Breast epithelium (tissue), 4 donors: ENCODE measurements around the gene SPACA4. TPM values are rescaled to one million over a fixed set of nuclear protein-coding genes. Genes with fewer than 3 reads are reported as not detected.
"Not testable (repeated sequence)": the region's sequence is repeated elsewhere in the genome, so short reads cannot be mapped to it uniquely, and the experiment has no call there.

ENCODE experiments used
- DNase-seq, 2 donors: peaks; one replicate each; pipeline ENCODE4 v3.0.0-alpha.2; 2019; ENCODE audit warnings: low spot score in 2 of 2
- H3K27ac ChIP-seq, 2 donors: fragments of 200-600 bp; sonication (generic) in 1 of 2; one replicate each; pipeline ENCODE4 v1.5.1; 2016 to 2019; ENCODE audit warnings: mild to moderate bottlenecking in 1 of 2
- H3K27me3 ChIP-seq, 2 donors: fragments of 200-600 bp; sonication (generic) in 1 of 2; one replicate each; pipeline versions ENCODE4 v1.5.1 to v1.6.0; 2017 to 2019; ENCODE audit warnings: control low read depth in 1 of 2, mild to moderate bottlenecking in 1 of 2
- H3K36me3 ChIP-seq: fragments of 200-600 bp; one replicate; pipeline ENCODE4 v1.5.1; 2019
- H3K4me1 ChIP-seq, 2 donors: fragments of 200-600 bp; sonication (generic); one replicate each; pipeline ENCODE4 v1.5.1; 2016 to 2019; ENCODE audit warnings: control low read depth in 1 of 2
- H3K4me3 ChIP-seq, 3 donors: fragments of 200-600 bp; sonication (generic); 1 replicate in 2 of 3; 2 replicates in 1 of 3; pipeline ENCODE4 v1.5.1; 2016 to 2019; ENCODE audit warnings: mild to moderate bottlenecking in 3 of 3, moderate library complexity in 2 of 3
- H3K9me3 ChIP-seq, 2 donors: fragments of 200-600 bp; sonication (generic) in 1 of 2; one replicate each; pipeline ENCODE4 v1.5.1; 2016 to 2019; ENCODE audit warnings: control low read depth in 1 of 2
- CTCF ChIP-seq, 3 donors: fragments of 450-650 bp; IDR thresholded peaks; one replicate each; pipeline ENCODE4 v1.5.1; 2016 to 2017; ENCODE audit warnings: antibody characterized with exemption in 3 of 3, mild to moderate bottlenecking in 3 of 3, moderate library complexity in 3 of 3
- POLR2A ChIP-seq: fragments of 450-650 bp; IDR thresholded peaks from one replicate; pipeline ENCODE4 v1.6.1; 2016; ENCODE audit warnings: antibody characterized with exemption, mild to moderate bottlenecking, moderate library complexity
- POLR2AphosphoS5 ChIP-seq, 3 donors: sonication (generic); formaldehyde crosslinking; IDR thresholded peaks; one replicate each; pipeline ENCODE4 v1.6.1; 2017; ENCODE audit warnings: antibody characterized with exemption in 3 of 3
- intact Hi-C: fragments of 100-400 bp; cut with DNase I; formaldehyde crosslinking; loops from one replicate; pipeline ENCODE4 v1.15.1; 2023; ENCODE audit warnings: low total_unique reads
- total RNA-seq, 3 donors: library from RNA; depleted of rRNA; stranded (reverse); fragments of >200 nt; gene quantifications; one replicate each; pipeline ENCODE4 v1.1.0, GENCODE V29; 2016

Gene SPACA4
- total RNA-seq, 3 donors from 2014 or later, result not detected

- TF ChIP-seq POLR2A (no peak), CTCF (IDR thresholded peaks at IDR 0.05) (no peak), POLR2AphosphoS5 (IDR thresholded peaks at IDR 0.05) (no peak)
- peak overlapping the region in 1 of 2 donors; percentile 64 for H3K27ac ChIP-seq
- H3K36me3 ChIP-seq, result no peaks in the 10 kb centered on the region
- intact Hi-C loops, result no loop called here
- no peaks in the 10 kb centered on the region for H3K27me3 ChIP-seq
- no peak for DNase-seq
- no peak overlapping the region for H3K4me3 ChIP-seq
- no peaks in the 10 kb centered on the region for H3K9me3 ChIP-seq
- H3K4me1 ChIP-seq, result peaks cover 0 to 4% of the 10 kb centered on the region in 2 donors
Measured at GRCh38 chr19:48628486-48629296, 22.1 kb downstream of the SPACA4 start.

DNA sequence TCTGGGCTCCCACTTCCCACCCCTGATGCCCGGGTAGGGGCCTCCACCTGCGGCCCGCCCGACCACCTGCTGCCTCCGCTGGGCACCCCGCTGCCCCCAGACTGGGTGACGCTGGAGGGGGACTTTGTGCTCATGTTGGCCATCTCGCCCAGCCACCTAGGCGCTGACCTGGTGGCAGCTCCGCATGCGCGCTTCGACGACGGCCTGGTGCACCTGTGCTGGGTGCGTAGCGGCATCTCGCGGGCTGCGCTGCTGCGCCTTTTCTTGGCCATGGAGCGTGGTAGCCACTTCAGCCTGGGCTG, 22.7 kb downstream of the SPACA4 start:
- H3K4me1 ChIP-seq, result peaks cover 0 to 7% of the 10 kb centered on the region in 2 donors
- H3K4me3 ChIP-seq, result no peak overlapping the region
- peak overlapping the region in 1 of 2 donors; percentile 64 for H3K27ac ChIP-seq
- H3K9me3 ChIP-seq, result no peaks in the 10 kb centered on the region
- H3K36me3 ChIP-seq, result no peaks in the 10 kb centered on the region
- no peaks in the 10 kb centered on the region for H3K27me3 ChIP-seq
- intact Hi-C loops, result no loop called here
- no peak for TF ChIP-seq POLR2A
- peak in 1 of 3 donors; percentile 9 for TF ChIP-seq POLR2AphosphoS5 (IDR thresholded peaks at IDR 0.05)
- DNase-seq, result no peak

DNA sequence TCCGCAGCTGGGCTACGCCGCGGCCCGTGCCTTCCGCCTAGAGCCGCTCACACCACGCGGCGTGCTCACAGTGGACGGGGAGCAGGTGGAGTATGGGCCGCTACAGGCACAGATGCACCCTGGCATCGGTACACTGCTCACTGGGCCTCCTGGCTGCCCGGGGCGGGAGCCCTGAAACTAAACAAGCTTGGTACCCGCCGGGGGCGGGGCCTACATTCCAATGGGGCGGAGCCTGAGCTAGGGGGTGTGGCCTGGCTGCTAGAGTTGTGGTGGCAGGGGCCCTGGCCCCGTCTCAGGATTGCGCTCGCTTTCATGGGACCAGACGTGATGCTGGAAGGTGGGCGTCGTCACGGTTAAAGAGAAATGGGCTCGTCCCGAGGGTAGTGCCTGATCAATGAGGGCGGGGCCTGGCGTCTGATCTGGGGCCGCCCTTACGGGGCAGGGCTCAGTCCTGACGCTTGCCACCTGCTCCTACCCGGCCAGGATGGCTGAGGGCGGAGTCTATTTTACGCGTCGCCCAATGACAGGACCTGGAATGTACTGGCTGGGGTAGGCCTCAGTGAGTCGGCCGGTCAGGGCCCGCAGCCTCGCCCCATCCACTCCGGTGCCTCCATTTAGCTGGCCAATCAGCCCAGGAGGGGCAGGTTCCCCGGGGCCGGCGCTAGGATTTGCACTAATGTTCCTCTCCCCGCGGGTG, 23.2 kb downstream of the SPACA4 start:
- H3K27me3 ChIP-seq, result no peaks in the 10 kb centered on the region
- intact Hi-C loops, result no loop called here
- no peaks in the 10 kb centered on the region for H3K9me3 ChIP-seq
- no peak overlapping the region for H3K4me3 ChIP-seq
- peak overlapping the region in 1 of 2 donors; percentile 69 for H3K27ac ChIP-seq
- no peak for DNase-seq
- TF ChIP-seq POLR2AphosphoS5 (IDR thresholded peaks at IDR 0.05) (peak in 2 of 3 donors; percentile 5 to 7), CTCF (IDR thresholded peaks at IDR 0.05) (no peak), POLR2A (no peak)
- H3K4me1 ChIP-seq, result peaks cover 0 to 7% of the 10 kb centered on the region in 2 donors
- no peaks in the 10 kb centered on the region for H3K36me3 ChIP-seq

DNA sequence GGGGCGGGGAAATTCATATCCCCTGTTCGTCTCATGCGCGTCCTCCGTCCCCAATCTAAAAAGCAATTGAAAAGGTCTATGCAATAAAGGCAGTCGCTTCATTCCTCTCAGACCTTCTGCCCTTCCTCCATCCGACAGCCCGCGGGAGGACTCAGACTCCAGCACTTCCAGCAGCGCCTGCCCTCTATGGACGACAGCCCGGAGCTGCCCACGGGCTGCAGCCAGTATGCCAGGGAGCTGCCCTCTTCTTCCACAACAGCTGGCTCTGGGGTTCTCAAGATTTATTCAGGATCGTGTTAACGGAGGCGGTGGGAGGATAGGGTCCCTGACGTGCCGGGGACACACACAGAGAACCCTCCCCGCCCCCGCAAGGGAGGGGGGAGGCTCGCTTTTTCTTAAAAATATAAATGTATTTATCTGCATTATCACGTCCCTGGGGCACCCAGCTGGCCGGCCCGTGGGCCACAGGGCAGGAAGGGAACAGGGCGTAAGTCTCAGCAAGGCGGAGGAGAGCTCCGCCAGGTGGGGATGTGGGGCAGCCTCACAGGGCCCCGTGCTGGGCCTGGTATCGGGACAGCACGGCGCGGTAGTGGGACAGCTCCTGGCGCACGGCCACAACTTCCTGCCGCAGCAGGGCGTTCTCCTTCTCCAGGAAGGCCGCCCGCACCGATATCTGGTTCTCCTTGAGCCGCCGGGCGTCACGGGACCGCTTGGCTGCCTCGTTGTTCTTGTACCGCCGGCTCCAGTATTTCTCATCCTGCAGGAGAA, 23.9 kb downstream of the SPACA4 start:
- Histone ChIP-seq H3K27me3 (no peaks in the 10 kb centered on the region), H3K4me3 (no peak overlapping the region), H3K9me3 (no peaks in the 10 kb centered on the region), H3K4me1 (peaks cover 0 to 7% of the 10 kb centered on the region in 2 donors), H3K27ac (peak overlapping the region in 1 of 2 donors; percentile 69), H3K36me3 (no peaks in the 10 kb centered on the region)
- intact Hi-C loops, result no loop called here
- DNase-seq, result no peak
- TF ChIP-seq POLR2AphosphoS5 (IDR thresholded peaks at IDR 0.05), result peak in 1 of 3 donors; percentile 20
- TF ChIP-seq CTCF (IDR thresholded peaks at IDR 0.05), result no peak

DNA sequence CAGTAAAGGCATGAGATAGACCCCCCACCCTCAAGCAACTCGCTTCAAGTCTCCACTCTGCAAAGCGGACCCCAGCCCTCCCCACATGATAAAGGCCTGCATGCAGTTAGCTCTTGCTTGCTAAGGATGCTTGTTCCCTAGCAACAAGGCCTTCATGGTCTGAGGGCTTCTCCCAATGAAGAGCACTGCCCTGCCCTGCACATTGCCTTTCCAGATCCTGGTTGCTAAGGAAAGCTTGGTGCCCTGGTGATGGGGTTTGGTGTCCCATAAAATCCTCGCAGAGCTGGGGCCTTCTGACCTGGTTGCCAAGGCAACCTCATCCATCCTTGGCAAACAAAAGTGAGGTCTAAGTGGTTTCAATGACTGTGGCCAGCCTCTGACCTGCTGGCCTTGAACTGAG, 24.7 kb downstream of the SPACA4 start:
- peaks cover 0 to 7% of the 10 kb centered on the region in 2 donors for H3K4me1 ChIP-seq
- intact Hi-C loops, result no loop called here
- H3K27ac ChIP-seq, result peak overlapping the region in 1 of 2 donors; percentile 69
- H3K36me3 ChIP-seq, result no peaks in the 10 kb centered on the region
- no peaks in the 10 kb centered on the region for H3K9me3 ChIP-seq
- no peaks in the 10 kb centered on the region for H3K27me3 ChIP-seq
- H3K4me3 ChIP-seq, result no peak overlapping the region
- TF ChIP-seq CTCF (IDR thresholded peaks at IDR 0.05), result no peak
- no peak for TF ChIP-seq POLR2A
- TF ChIP-seq POLR2AphosphoS5 (IDR thresholded peaks at IDR 0.05), result no peak
- no peak for DNase-seq

- intact Hi-C loops, H3K27me3 ChIP-seq, H3K9me3 ChIP-seq, DNase-seq, H3K4me1 ChIP-seq, H3K36me3 ChIP-seq, H3K4me3 ChIP-seq: not testable (repeated sequence)
- H3K27ac ChIP-seq, result peak overlapping the region in 1 of 2 donors; percentile 99
Measured at GRCh38 chr19:48632286-48632685, 25.7 kb downstream of the SPACA4 start.
